IMR-90 (cell line): ENCODE measurements around the gene FRMD4B. TPM values are rescaled to one million over a fixed set of nuclear protein-coding genes. Genes with fewer than 3 reads are reported as not detected.

Experiments
- ATAC-seq: fragments of 200-7000 bp; cut with Tn5 transposase; 2 replicates; pipeline ENCODE4 v1.9.1; 2020; ENCODE audit warnings: low read depth, mild to moderate bottlenecking, moderate library complexity
- BruUV-seq: library from RNA; stranded (reverse); fragments of 400-500 nt; replicated peaks from 2 replicates; lab custom pipeline; 2021; lab: Mats Ljungman, UMichigan
- CTCF ChIA-PET: fragments of 300-600 bp; formaldehyde crosslinking; extraction: SDS; loops from one replicate; lab custom pipeline; 2021; ENCODE audit warnings: antibody characterized with exemption; lab: Yijun Ruan, JAX
- POLR2A ChIA-PET: fragments of 300-600 bp; sonication (Branson Sonifier 250); formaldehyde crosslinking; loops from one replicate; lab custom pipeline; 2022; ENCODE audit warnings: antibody characterized with exemption; ENCODE audit not compliant: unreplicated experiment; lab: Charles Lee
- DNase-seq: peaks from one replicate; pipeline ENCODE4 v3.0.0; 2013
- H2AFZ ChIP-seq: replicated peaks from 2 replicates; pipeline ENCODE3; 2013; ENCODE audit warnings: low read length, mild to moderate bottlenecking; ENCODE audit not compliant: poor library complexity
- H2AK5ac ChIP-seq: 2 replicates; pipeline ENCODE4 v1.6.1; 2013; ENCODE audit warnings: low read depth, low read length, inconsistent platforms
- H2AK9ac ChIP-seq: replicated peaks from 2 replicates; pipeline ENCODE3; 2013; ENCODE audit warnings: mild to moderate bottlenecking, low read depth, low read length, moderate library complexity; ENCODE audit not compliant: poor library complexity
- H2BK120ac ChIP-seq: 2 replicates; pipeline ENCODE4 v1.6.1; 2013; ENCODE audit warnings: low read depth, low read length, inconsistent platforms
- H2BK15ac ChIP-seq: 3 replicates; pipeline ENCODE4 v1.6.1; 2013; ENCODE audit warnings: low read depth, low read length, inconsistent platforms
- H2BK20ac ChIP-seq: 2 replicates; pipeline ENCODE4 v1.6.1; 2013; ENCODE audit warnings: low read depth, mild to moderate bottlenecking, inconsistent platforms, low read length, moderate library complexity
- H2BK5ac ChIP-seq: 2 replicates; pipeline ENCODE4 v1.6.1; 2013; ENCODE audit warnings: mild to moderate bottlenecking, low read depth, low read length, inconsistent platforms; ENCODE audit not compliant: poor library complexity, severe bottlenecking
- H3K14ac ChIP-seq: replicated peaks from 2 replicates; pipeline ENCODE4 v1.6.1; 2013; ENCODE audit warnings: low read depth, low read length, inconsistent platforms
- H3K18ac ChIP-seq: 2 replicates; pipeline ENCODE4 v1.6.1; 2013; ENCODE audit warnings: low read depth, low read length, control low read depth
- H3K23ac ChIP-seq: 2 replicates; pipeline ENCODE4 v1.6.1; 2013; ENCODE audit warnings: low read depth, low read length, inconsistent platforms
- H3K27ac ChIP-seq: 2 replicates; pipeline ENCODE4 v1.5.1; 2013; ENCODE audit warnings: mild to moderate bottlenecking, control low read depth, low read length; ENCODE audit not compliant: insufficient read depth
- H3K27me3 ChIP-seq: 2 replicates; pipeline ENCODE4 v1.6.1; 2013; ENCODE audit warnings: low read length; ENCODE audit not compliant: control insufficient read depth, insufficient read depth
- H3K36me3 ChIP-seq: 2 replicates; pipeline ENCODE4 v1.6.1; 2013; ENCODE audit warnings: low read length, mixed read lengths; ENCODE audit not compliant: control insufficient read depth, insufficient read depth
- H3K4ac ChIP-seq: 2 replicates; pipeline ENCODE4 v1.6.1; 2013; ENCODE audit warnings: low read depth, low read length, inconsistent platforms
- H3K4me1 ChIP-seq: 2 replicates; pipeline ENCODE4 v1.6.1; 2013; ENCODE audit warnings: low read length, mixed read lengths; ENCODE audit not compliant: control insufficient read depth, insufficient read depth
- H3K4me2 ChIP-seq: 2 replicates; pipeline ENCODE4 v1.6.1; 2013; ENCODE audit warnings: low read depth, mild to moderate bottlenecking, control low read depth, low read length, moderate library complexity
- H3K4me3 ChIP-seq: 2 replicates; pipeline ENCODE4 v1.5.1; 2013; ENCODE audit warnings: low read depth, mild to moderate bottlenecking, control low read depth, low read length, moderate library complexity; ENCODE audit not compliant: insufficient read depth
- H3K56ac ChIP-seq: 2 replicates; pipeline ENCODE4 v1.6.1; 2013; ENCODE audit warnings: low read length, inconsistent platforms; ENCODE audit not compliant: insufficient read depth; ENCODE audit errors: extremely low read depth
- H3K79me1 ChIP-seq, 2 experiments: 2 replicates each; pipeline ENCODE4 v1.6.1; 2013; ENCODE audit warnings: low read length in 2 of 2, inconsistent platforms in 1 of 2, low read depth in 1 of 2
- H3K9ac ChIP-seq: 2 replicates; pipeline ENCODE4 v1.6.1; 2013; ENCODE audit warnings: low read depth, low read length, control low read depth
- H3K9me1 ChIP-seq: 2 replicates; pipeline ENCODE4 v1.6.1; 2013; ENCODE audit warnings: low read length, inconsistent platforms; ENCODE audit not compliant: insufficient read depth
- H3K9me3 ChIP-seq: 2 replicates; pipeline ENCODE4 v1.6.1; 2013; ENCODE audit warnings: low read length; ENCODE audit not compliant: control insufficient read depth, insufficient read depth
- H4K20me1 ChIP-seq: 2 replicates; pipeline ENCODE4 v1.6.1; 2013; ENCODE audit warnings: low read length, inconsistent platforms; ENCODE audit not compliant: insufficient read depth
- H4K5ac ChIP-seq: 2 replicates; pipeline ENCODE4 v1.6.1; 2013; ENCODE audit warnings: mild to moderate bottlenecking, low read depth, low read length, control low read depth
- H4K8ac ChIP-seq, 2 experiments: 2 replicates each; pipeline ENCODE4 v1.6.1; 2013; ENCODE audit warnings: low read depth in 2 of 2, low read length in 2 of 2, control low read depth in 1 of 2, inconsistent platforms in 1 of 2
- H4K91ac ChIP-seq: 2 replicates; pipeline ENCODE4 v1.6.1; 2013; ENCODE audit warnings: low read depth, low read length, inconsistent platforms; ENCODE audit not compliant: insufficient read depth
- BHLHE40 ChIP-seq: fragments of 150-350 bp; IDR thresholded peaks from 2 replicates; pipeline ENCODE4 v1.6.1; 2016; ENCODE audit warnings: mild to moderate bottlenecking, low read depth, low read length
- MAZ ChIP-seq: IDR thresholded peaks from 2 replicates; pipeline ENCODE4 v1.6.1; 2012; ENCODE audit warnings: low read depth, mild to moderate bottlenecking, low read length, improper control_type of control experiment, moderate library complexity, borderline replicate concordance
- NFE2L2 ChIP-seq: fragments of 150-350 bp; IDR thresholded peaks from 2 replicates; pipeline ENCODE4 v1.6.1; 2016; ENCODE audit warnings: low read depth, mild to moderate bottlenecking, low read length
- RAD21 ChIP-seq: IDR thresholded peaks from 2 replicates; pipeline ENCODE4 v1.6.1; 2012; ENCODE audit warnings: low read length, improper control_type of control experiment
- RFX5 ChIP-seq: IDR thresholded peaks from 2 replicates; pipeline ENCODE4 v1.8.0; 2012; ENCODE audit warnings: low read depth, mild to moderate bottlenecking, low read length, moderate library complexity
- SMC3 ChIP-seq: fragments of 150-350 bp; IDR thresholded peaks from 2 replicates; pipeline ENCODE4 v1.6.1; 2016; ENCODE audit warnings: low read depth, mild to moderate bottlenecking, antibody characterized with exemption, low read length, moderate library complexity
- WGBS, 2 experiments: methylation state at CpG; one replicate each; pipeline versions ENCODE4 v1.1.5 to v1.1.7; 2013; ENCODE audit warnings: missing lambda C conversion rate in 2 of 2; ENCODE audit not compliant: insufficient read length in 1 of 2; ENCODE audit errors: extremely low coverage in 2 of 2; 5-methylcytosine and 5-hydroxymethylcytosine counted together
- dilution Hi-C: fragments of 300-500 bp; cut with HindIII; formaldehyde crosslinking; loops from one replicate; pipeline ENCODE4 v1.14.3; 2018; ENCODE audit warnings: low sequenced_read_pairs; ENCODE audit not compliant: unreplicated experiment
- in situ Hi-C: fragments of 300-500 bp; cut with MboI; formaldehyde crosslinking; loops from 3 replicates; pipeline ENCODE4 v1.14.3; 2019; ENCODE audit warnings: low sequenced_read_pairs, inconsistent platforms, mixed read lengths
- intact Hi-C: fragments of 100-400 bp; cut with micrococcal nuclease; formaldehyde crosslinking; loops from 2 replicates; pipeline ENCODE4 v1.10.0; 2022
- polyA plus RNA-seq, 3 experiments: library from polyadenylated mRNA; depleted of rRNA; stranded (reverse); fragments of >200 nt; gene quantifications; 2 replicates each; pipeline ENCODE4 v1.2.3, GENCODE V29; 2012; ENCODE audit warnings: low replicate concordance in 1 of 3
- total RNA-seq: library from RNA; depleted of rRNA; stranded (reverse); fragments of >200 nt; gene quantifications from 2 replicates; pipeline ENCODE4 v1.2.3, GENCODE V29; 2012

The FRMD4B gene
- total and polyA plus RNA-seq, 2 of the 4 experiments (the other 2 are of a cell fraction) = 0.14 to 0.36 TPM

DNA sequence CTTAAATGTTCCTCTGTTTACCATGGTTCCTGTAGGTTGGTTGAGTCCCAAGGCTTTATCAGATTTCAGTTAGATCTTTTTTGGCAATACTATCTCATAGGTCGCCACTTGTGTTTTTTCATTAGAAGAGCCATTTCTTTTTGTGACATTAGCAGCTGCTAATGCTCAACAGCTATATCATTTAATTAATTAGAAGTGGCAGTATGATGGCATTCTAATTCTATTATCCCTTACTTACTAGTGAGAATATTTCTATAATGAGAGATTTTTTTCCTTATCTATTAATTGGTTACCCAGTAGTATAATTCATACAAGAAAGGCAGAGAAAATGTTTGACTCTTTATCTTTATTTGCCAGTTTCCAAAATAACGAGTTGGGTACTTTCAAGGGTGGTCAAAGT, 25.2 kb downstream of the FRMD4B start:
- Histone ChIP-seq H2AK9ac (no peak overlapping the region), H3K27me3 (no peaks in the 10 kb centered on the region), H3K36me3 (no peaks in the 10 kb centered on the region), H2BK5ac (no peak overlapping the region), H2BK120ac (no peak overlapping the region), H4K20me1 (no peaks in the 10 kb centered on the region), H3K79me1 (no peaks in the 10 kb centered on the region), H3K9ac (no peak overlapping the region), H3K23ac (no peak overlapping the region), H3K4me1 (no peaks in the 10 kb centered on the region), H2BK15ac (no peak overlapping the region), H3K9me3 (no peaks in the 10 kb centered on the region), H4K5ac (no peak overlapping the region), H2AFZ (no peak overlapping the region), H4K8ac (no peak overlapping the region), H3K9me1 (no peaks in the 10 kb centered on the region), H3K18ac (no peak overlapping the region), H2AK5ac (no peak overlapping the region), H3K4me3 (no peak overlapping the region), H3K4ac (no peak overlapping the region), H4K91ac (no peak overlapping the region), H3K4me2 (no peak overlapping the region), H3K14ac (no peak overlapping the region), H2BK20ac (no peak overlapping the region), H3K56ac (no peak overlapping the region), H3K27ac (no peak overlapping the region)
- in situ Hi-C loops (no loop called here), dilution Hi-C loops (no loop called here), intact Hi-C loops (no loop called here)
- no peak for TF ChIP-seq RFX5
- TF ChIP-seq BHLHE40 = no peak
- no peak for TF ChIP-seq SMC3
- no peak for TF ChIP-seq MAZ
- TF ChIP-seq RAD21 = no peak
- no peak for TF ChIP-seq NFE2L2
- ChIA-PET CTCF (no interaction called here), POLR2A (no interaction called here)
- ATAC-seq (no peak), DNase-seq (no peak)
- no TSS peak for BruUV-seq
- WGBS, 2 experiments = no CpG with 5 or more reads among the region's 2 CpGs
